SHP77 treated with DMSO at 0.1 percent for 48 hours (cell line): ENCODE data around the gene TRIM41.
"Not testable (repeated sequence)": the region's sequence is repeated elsewhere in the genome, so short reads cannot be mapped to it uniquely, and the experiment has no call there.

Experiments
- DNase-seq: peaks from one replicate; lab custom pipeline; 2025; lab: John Stamatoyannopoulos, UW

The TRIM41 gene

GRCh38 chr5:181211208-181211607 is 11.9 kb upstream of the TRIM41 start:
- DNase-seq = no peak

- no peak for DNase-seq
Measured at GRCh38 chr5:181212080-181212479, 11.0 kb upstream of the TRIM41 start.

GRCh38 chr5:181212934-181213333 is 10.1 kb upstream of the TRIM41 start:
- DNase-seq = no peak

GRCh38 chr5:181214249-181214648 is 8.8 kb upstream of the TRIM41 start:
- not testable (repeated sequence) for DNase-seq

- DNase-seq = no peak
Measured at GRCh38 chr5:181215997-181216989, 6.8 kb upstream of the TRIM41 start.

GRCh38 chr5:181217111-181217802 is 5.8 kb upstream of the TRIM41 start:
- no peak for DNase-seq

- DNase-seq = no peak
Measured at GRCh38 chr5:181217803-181218062, 5.3 kb upstream of the TRIM41 start.

- DNase-seq = no peak
Measured at GRCh38 chr5:181218795-181219124, 4.3 kb upstream of the TRIM41 start.

GRCh38 chr5:181219262-181220177 is 3.6 kb upstream of the TRIM41 start:
- no peak for DNase-seq

- DNase-seq = no peak
Measured at GRCh38 chr5:181220178-181220515, 2.9 kb upstream of the TRIM41 start.

GRCh38 chr5:181221105-181221791 is 1.8 kb upstream of the TRIM41 start:
- no peak for DNase-seq

- no peak for DNase-seq
Measured at GRCh38 chr5:181221792-181222629, 1.1 kb upstream of the TRIM41 start.

- no peak for DNase-seq
Measured at GRCh38 chr5:181222630-181223057, 437 bp upstream of the TRIM41 start.

GRCh38 chr5:181223729-181224389 is 778 bp downstream of the TRIM41 start:
- no peak for DNase-seq

- DNase-seq = no peak
Measured at GRCh38 chr5:181224390-181225229, 1.5 kb downstream of the TRIM41 start.

- DNase-seq = no peak
Measured at GRCh38 chr5:181229996-181230395, 6.9 kb downstream of the TRIM41 start.

GRCh38 chr5:181230551-181230950 is 7.5 kb downstream of the TRIM41 start:
- no peak for DNase-seq

GRCh38 chr5:181231432-181231831 is 8.4 kb downstream of the TRIM41 start:
- no peak for DNase-seq

GRCh38 chr5:181232593-181232992 is 9.5 kb downstream of the TRIM41 start:
- no peak for DNase-seq
